Endothelial cell of umbilical vein (primary cell): ENCODE data around the gene KRR1. TPM values are rescaled to one million over a fixed set of nuclear protein-coding genes. Genes with fewer than 3 reads are reported as not detected.

Source experiments
- BruUV-seq: library from RNA; stranded (reverse); fragments of 400-500 nt; replicated peaks from 2 replicates; lab custom pipeline; 2021; lab: Mats Ljungman, UMichigan
- CTCF ChIA-PET: fragments of 300-600, 350-600 bp; sonication (Branson Sonifier 250); formaldehyde crosslinking; loops from one replicate; lab custom pipeline; 2021; ENCODE audit warnings: antibody characterized with exemption, inconsistent platforms; lab: Charles Lee
- POLR2A ChIA-PET: fragments of 300-600, 350-600 bp; sonication (Branson Sonifier 250); formaldehyde crosslinking; loops from one replicate; lab custom pipeline; 2021; ENCODE audit warnings: antibody characterized with exemption, inconsistent platforms; lab: Charles Lee
- DNase-seq: peaks from one replicate; pipeline ENCODE4 v3.0.0-alpha.2; 2011; ENCODE audit warnings: low read depth, low spot score
- FAIRE-seq: peaks from 2 replicates; lab custom pipeline; 2011; peaks lifted over from hg19 to GRCh38; lab: Jason Lieb, UNC
- H2AFZ ChIP-seq: 2 replicates; pipeline ENCODE4 v1.6.0; 2012; ENCODE audit warnings: low read depth, low read length, control low read depth, inconsistent platforms
- H3K27ac ChIP-seq: 2 replicates; pipeline ENCODE4 v1.5.1; 2011; ENCODE audit warnings: low read depth, mild to moderate bottlenecking, control low read depth, low read length, moderate library complexity; ENCODE audit not compliant: insufficient read depth
- H3K27me3 ChIP-seq, 2 experiments: 2 replicates each; pipeline versions ENCODE4 v1.6.0 to v1.6.1; 2011; ENCODE audit warnings: low read length in 2 of 2, mixed read lengths in 1 of 2; ENCODE audit not compliant: control insufficient read depth in 2 of 2, insufficient read depth in 2 of 2
- H3K36me3 ChIP-seq, 2 experiments: 2 replicates in 1 of 2; 3 replicates in 1 of 2; pipeline ENCODE4 v1.5.1; 2011; ENCODE audit warnings: low read length in 2 of 2, mild to moderate bottlenecking in 1 of 2, moderate library complexity in 1 of 2; ENCODE audit not compliant: control insufficient read depth in 2 of 2, insufficient read depth in 2 of 2; ENCODE audit errors: extremely low read depth in 1 of 2
- H3K4me1 ChIP-seq: 3 replicates; pipeline ENCODE4 v1.5.1; 2011; ENCODE audit warnings: mild to moderate bottlenecking, low read length; ENCODE audit not compliant: control insufficient read depth, insufficient read depth; ENCODE audit errors: extremely low read depth
- H3K4me2 ChIP-seq: 2 replicates; pipeline ENCODE4 v1.6.1; 2011; ENCODE audit warnings: low read length, control low read depth, mixed read lengths; ENCODE audit not compliant: insufficient read depth
- H3K4me3 ChIP-seq, 3 experiments: fragments of 200-600 bp in 1 of 3; sonication (generic), shearing (Covaris generic) in 1 of 3; replicated peaks in 1 of 3; 2 replicates each; pipeline ENCODE4 v1.5.1; 2011 to 2016; ENCODE audit warnings: control low read depth in 3 of 3, low read length in 3 of 3, mild to moderate bottlenecking in 2 of 3, inconsistent platforms in 1 of 3, low read depth in 1 of 3, moderate library complexity in 1 of 3; ENCODE audit not compliant: insufficient read depth in 1 of 3
- H3K79me2 ChIP-seq: 2 replicates; pipeline ENCODE4 v1.6.0; 2012; ENCODE audit warnings: low read length, inconsistent platforms; ENCODE audit not compliant: control insufficient read depth, insufficient read depth
- H3K9ac ChIP-seq: replicated peaks from 2 replicates; pipeline ENCODE3; 2011; ENCODE audit warnings: low read length, control low read depth; ENCODE audit not compliant: insufficient read depth; ENCODE audit errors: extremely low read depth
- H3K9me1 ChIP-seq: replicated peaks from 3 replicates; pipeline ENCODE4 v1.6.0; 2011; ENCODE audit warnings: mild to moderate bottlenecking, low read length; ENCODE audit not compliant: control insufficient read depth, insufficient read depth; ENCODE audit errors: extremely low read depth
- H3K9me3 ChIP-seq: replicated peaks from 2 replicates; pipeline ENCODE4 v1.5.1; 2012; ENCODE audit warnings: low read length, inconsistent platforms; ENCODE audit not compliant: control insufficient read depth, insufficient read depth
- H4K20me1 ChIP-seq: replicated peaks from 2 replicates; pipeline ENCODE3; 2011; ENCODE audit warnings: mild to moderate bottlenecking, low read length; ENCODE audit not compliant: control insufficient read depth, insufficient read depth; ENCODE audit errors: extremely low read depth
- CTCF ChIP-seq, 2 donors: IDR thresholded peaks; 1 replicate in 1 of 2; 2 replicates in 1 of 2; pipeline ENCODE4 v1.5.1; 2011; ENCODE audit warnings: low read length in 2 of 2, mild to moderate bottlenecking in 2 of 2, moderate library complexity in 2 of 2, control low read depth in 1 of 2, inconsistent platforms in 1 of 2, low read depth in 1 of 2; ENCODE audit not compliant: insufficient read depth in 1 of 2; ENCODE audit errors: extremely low read depth in 1 of 2
- EZH2 ChIP-seq: IDR thresholded peaks from 2 replicates; pipeline ENCODE4 v1.6.1; 2012; ENCODE audit warnings: borderline replicate concordance, low read depth, mild to moderate bottlenecking, moderate library complexity, low read length, inconsistent platforms; ENCODE audit not compliant: severe bottlenecking
- FOS ChIP-seq: IDR thresholded peaks from 2 replicates; pipeline ENCODE4 v1.6.1; 2011; ENCODE audit warnings: mild to moderate bottlenecking, low read length, moderate library complexity, borderline replicate concordance; ENCODE audit not compliant: insufficient read depth
- GATA2 ChIP-seq: IDR thresholded peaks from 2 replicates; pipeline ENCODE4 v1.7.0; 2011; ENCODE audit warnings: low read depth, mild to moderate bottlenecking, moderate library complexity, mixed read lengths, low read length; ENCODE audit not compliant: insufficient read length, insufficient read depth
- JUN ChIP-seq: IDR thresholded peaks from 2 replicates; pipeline ENCODE4 v1.6.1; 2011; ENCODE audit warnings: borderline replicate concordance, low read depth; ENCODE audit not compliant: insufficient read length, insufficient read depth
- MAX ChIP-seq: IDR thresholded peaks from 2 replicates; pipeline ENCODE4 v1.6.1; 2011; ENCODE audit not compliant: insufficient read depth, insufficient read length
- MYC ChIP-seq: IDR thresholded peaks from one replicate; pipeline ENCODE4 v1.6.1; 2011; ENCODE audit warnings: mild to moderate bottlenecking, low read depth, low read length
- POLR2A ChIP-seq: IDR thresholded peaks from 2 replicates; pipeline ENCODE4 v1.6.1; 2012; ENCODE audit warnings: low read depth, mild to moderate bottlenecking, control low read depth, low read length
- POLR2AphosphoS5 ChIP-seq: IDR thresholded peaks from 2 replicates; pipeline ENCODE4 v1.6.1; 2012; ENCODE audit warnings: low read depth, mild to moderate bottlenecking, control low read depth, low read length, moderate library complexity; ENCODE audit not compliant: insufficient read depth
- dilution Hi-C: fragments of 300-500 bp; cut with MboI; formaldehyde crosslinking; loops from one replicate; pipeline ENCODE4 v1.15.0; 2019; ENCODE audit warnings: low sequenced_read_pairs; ENCODE audit not compliant: extremely low pct_ligation_motif_present
- intact Hi-C: fragments of 100-400 bp; cut with micrococcal nuclease; formaldehyde crosslinking; loops from one replicate; pipeline ENCODE4 v1.10.0; 2022
- polyA plus RNA-seq, 4 experiments: library from polyadenylated mRNA; depleted of rRNA in 3 of 4; stranded (reverse) in 3 of 4; unstranded in 1 of 4; fragments of >200 nt; gene quantifications; 2 replicates each; pipeline versions ENCODE4 v1.2.1 to v1.2.3, GENCODE V29; 2011 to 2012; ENCODE audit warnings: missing spikeins in 1 of 4
- total RNA-seq: library from RNA; stranded (reverse); gene quantifications from 2 replicates; pipeline ENCODE4 v1.2.3, GENCODE V29; 2021

The KRR1 gene
- total and polyA plus RNA-seq, 2 donors (not counting 3 experiments of a cell fraction or from before 2014, with no cell fraction given), result 5.9 to 49.3 TPM

GRCh38 chr12:75482646-75483045, 28.8 kb downstream of the KRR1 start:
- peaks cover 40% of the 10 kb centered on the region for H3K79me2 ChIP-seq
- no peaks in the 10 kb centered on the region for H3K27me3 ChIP-seq
- H3K9me1 ChIP-seq, result no peaks in the 10 kb centered on the region
- DNase-seq, result no peak
- peak overlapping the region; percentile 98 for H3K4me2 ChIP-seq
- H3K4me1 ChIP-seq, result peaks cover 29% of the 10 kb centered on the region
- H3K27ac ChIP-seq, result peak overlapping the region; percentile 25
- peak overlapping the region in 1 of 3 experiments; percentile 79 for H3K4me3 ChIP-seq
- H3K9me3 ChIP-seq, result no peaks in the 10 kb centered on the region
- intact Hi-C loops, result loop anchor here (10.0 kb wide), 1 partner anchor 1102 kb away; no protein-coding TSS in a partner anchor
- no peaks in the 10 kb centered on the region for H4K20me1 ChIP-seq
- no TSS peak for BruUV-seq
- H3K9ac ChIP-seq, result no peak overlapping the region
- POLR2A ChIA-PET, result interaction anchor here (0.7 kb wide), 1 partner anchor 36 kb away, joined by 4 read pairs; no protein-coding TSS in a partner anchor
- H2AFZ ChIP-seq, result no peak overlapping the region
- no peak for FAIRE-seq
- CTCF ChIA-PET, result interaction anchor here (1.4 to 3.8 kb wide), 7 partner anchors 14 to 794 kb away, joined by 3 to 25 read pairs (median 17); partner anchors contain the start of genes GLIPR1L1, GLIPR1L2 and KRR1
- TF ChIP-seq JUN (no peak), POLR2AphosphoS5 (no peak), GATA2 (no peak), MAX (no peak), EZH2 (no peak), MYC (no peak), CTCF (IDR thresholded peaks at IDR 0.05; ENCODE audit: extremely low read depth in 1 of 2, insufficient read depth in 1 of 2, low read depth in 1 of 2, low read length in 2 of 2) (no peak), POLR2A (no peak), FOS (no peak)
- dilution Hi-C loops, result no loop called here
- H3K36me3 ChIP-seq, result peaks cover 0 to 2% of the 10 kb centered on the region in 2 experiments
